AG09309 (cell line): ENCODE measurements around the gene CHMP1A.
A peak's percentile ranks its signal among the peaks of the same experiment; 100 is the strongest.

Source experiments
- DNase-seq: peaks from one replicate; pipeline ENCODE4 v3.0.0-alpha.2; 2010; ENCODE audit warnings: low read depth
- H3K4me3 ChIP-seq: 2 replicates; pipeline ENCODE4 v1.5.1; 2011; ENCODE audit warnings: mild to moderate bottlenecking, low read depth, low read length, moderate library complexity; ENCODE audit not compliant: control insufficient read depth
- TF ChIP-seq, protein P1 (sequence below): IDR thresholded peaks from 2 replicates; pipeline ENCODE4 v1.5.1; 2011; ENCODE audit warnings: mild to moderate bottlenecking, low read depth, low read length, inconsistent platforms; ENCODE audit not compliant: insufficient read depth, control insufficient read depth; ENCODE audit errors: missing control alignments

CHMP1A gene

DNA sequence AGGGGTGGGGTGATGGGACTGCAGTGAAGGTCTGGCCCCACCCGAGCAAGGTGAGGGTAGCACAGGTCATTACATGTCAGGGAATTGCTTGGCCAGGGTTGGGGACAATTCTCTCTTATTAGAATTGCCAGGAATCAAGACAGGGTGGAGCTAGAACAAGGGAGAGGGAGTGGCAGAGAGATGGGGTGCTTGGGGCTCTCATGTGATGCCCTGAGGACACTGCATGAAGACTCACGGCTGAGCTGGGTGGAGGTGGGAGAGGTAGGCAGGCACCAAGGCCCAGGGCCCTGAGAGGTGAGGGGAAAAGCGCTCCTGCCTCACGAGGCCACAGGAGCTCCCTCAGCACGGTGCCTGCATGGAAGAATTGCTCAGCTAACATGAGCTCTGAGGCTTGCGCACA lies 40.5 kb downstream of the CHMP1A start:
- no peak for DNase-seq
- no peak overlapping the region for H3K4me3 ChIP-seq
- TF ChIP-seq, protein P1, sequence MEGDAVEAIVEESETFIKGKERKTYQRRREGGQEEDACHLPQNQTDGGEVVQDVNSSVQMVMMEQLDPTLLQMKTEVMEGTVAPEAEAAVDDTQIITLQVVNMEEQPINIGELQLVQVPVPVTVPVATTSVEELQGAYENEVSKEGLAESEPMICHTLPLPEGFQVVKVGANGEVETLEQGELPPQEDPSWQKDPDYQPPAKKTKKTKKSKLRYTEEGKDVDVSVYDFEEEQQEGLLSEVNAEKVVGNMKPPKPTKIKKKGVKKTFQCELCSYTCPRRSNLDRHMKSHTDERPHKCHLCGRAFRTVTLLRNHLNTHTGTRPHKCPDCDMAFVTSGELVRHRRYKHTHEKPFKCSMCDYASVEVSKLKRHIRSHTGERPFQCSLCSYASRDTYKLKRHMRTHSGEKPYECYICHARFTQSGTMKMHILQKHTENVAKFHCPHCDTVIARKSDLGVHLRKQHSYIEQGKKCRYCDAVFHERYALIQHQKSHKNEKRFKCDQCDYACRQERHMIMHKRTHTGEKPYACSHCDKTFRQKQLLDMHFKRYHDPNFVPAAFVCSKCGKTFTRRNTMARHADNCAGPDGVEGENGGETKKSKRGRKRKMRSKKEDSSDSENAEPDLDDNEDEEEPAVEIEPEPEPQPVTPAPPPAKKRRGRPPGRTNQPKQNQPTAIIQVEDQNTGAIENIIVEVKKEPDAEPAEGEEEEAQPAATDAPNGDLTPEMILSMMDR, result no peak

- TF ChIP-seq, protein P1, result no peak
- DNase-seq, result no peak
- H3K4me3 ChIP-seq, result no peak overlapping the region
Observed at GRCh38 chr16:89616623-89617022, 40.9 kb downstream of the CHMP1A start.

GRCh38 chr16:89615596-89616090 lies 41.9 kb downstream of the CHMP1A start:
- DNase-seq, result no peak
- TF ChIP-seq, protein P1, result peak; percentile 83

DNA sequence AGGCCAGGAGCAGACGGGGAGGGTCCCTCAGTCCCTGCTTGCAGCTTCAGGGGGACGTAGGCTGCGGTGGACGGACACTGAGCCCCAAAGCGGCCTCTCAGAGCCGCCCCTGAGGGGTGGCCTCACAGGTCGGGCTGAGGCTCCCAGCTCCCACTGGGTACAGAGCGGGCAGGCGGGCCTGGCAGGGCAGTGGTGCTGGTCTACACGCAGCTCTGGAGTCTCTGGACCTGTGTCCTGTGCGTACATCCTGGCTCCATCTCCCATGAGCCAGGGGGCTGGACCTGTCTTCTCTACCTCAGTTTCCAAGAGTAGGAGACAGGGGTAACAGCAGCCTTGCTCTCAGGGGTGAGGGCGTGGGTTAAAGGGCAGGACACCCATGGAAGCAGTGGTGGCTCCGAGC lies 42.3 kb downstream of the CHMP1A start:
- H3K4me3 ChIP-seq, result no peak overlapping the region
- DNase-seq, result no peak
- TF ChIP-seq, protein P1, result no peak

More at GRCh38 chr16:89615596-89616090, 41.9 kb downstream of the CHMP1A start:
- no peak overlapping the region for H3K4me3 ChIP-seq

DNA sequence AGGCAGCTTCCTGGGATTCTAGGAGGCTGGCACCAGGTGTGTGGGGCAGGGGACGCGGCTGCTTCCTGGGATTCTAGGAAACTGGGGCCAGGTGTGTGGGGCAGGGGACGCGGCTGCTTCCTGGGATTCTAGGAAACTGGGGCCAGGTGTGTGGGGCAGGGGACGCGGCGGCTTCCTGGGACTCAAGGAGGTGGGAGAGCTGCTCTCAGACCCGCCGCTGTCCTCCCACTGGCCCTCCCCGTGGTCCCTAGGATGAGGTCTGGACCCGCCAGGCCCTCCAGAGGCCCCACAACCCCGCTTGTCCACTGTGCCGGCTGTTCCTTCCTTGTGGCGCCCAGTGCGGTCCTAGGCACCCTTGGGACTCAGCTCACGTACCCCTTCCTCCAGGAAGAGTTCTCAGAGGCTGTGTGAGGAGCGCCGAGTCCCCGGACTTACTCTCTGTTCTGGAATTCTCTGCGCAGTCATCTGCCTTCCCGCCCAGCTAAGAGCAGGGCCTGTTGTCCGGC lies 43.5 kb downstream of the CHMP1A start:
- DNase-seq, result no peak
- TF ChIP-seq, protein P1, result no peak
- H3K4me3 ChIP-seq, result no peak overlapping the region

- TF ChIP-seq, protein P1, result no peak
- no peak for DNase-seq
- no peak within 1 kb of the TSS for H3K4me3 ChIP-seq
Observed at GRCh38 chr16:89613231-89613953, 44.1 kb downstream of the CHMP1A start, which contains the start of gene DPEP1. Gene DPEP1 (plus strand): TSS chr16:89613642. CDS start chr16:89630411, 16,769 bp downstream.
